Naive thymus-derived CD4-positive, alpha-beta T cell (primary cell): Measurements from ENCODE around the gene PRM3. TPM values are rescaled to one million over a fixed set of nuclear protein-coding genes. Genes with fewer than 3 reads are reported as not detected.

Source experiments
- ATAC-seq: fragments of 150-1000 bp; cut with Tn5 transposase; 2 replicates; pipeline ENCODE4 v1.10.0; 2021; ENCODE audit warnings: mild to moderate bottlenecking, moderate library complexity
- CTCF ChIA-PET: fragments of 350-600 bp; sonication (Branson Sonifier 250); formaldehyde crosslinking; loops from one replicate; lab custom pipeline; 2021; ENCODE audit warnings: antibody characterized with exemption; lab: Charles Lee
- POLR2A ChIA-PET: fragments of 350-600 bp; sonication (Branson Sonifier 250); formaldehyde crosslinking; loops from one replicate; lab custom pipeline; 2021; ENCODE audit warnings: antibody characterized with exemption, inconsistent platforms; lab: Charles Lee
- DNase-seq, 9 donors: peaks; one replicate each; pipeline versions ENCODE4 v3.0.0 to v3.0.0-alpha.2; 2020 to 2022; ENCODE audit warnings: mixed read lengths in 1 of 9
- H3K27ac ChIP-seq: one replicate; pipeline ENCODE4 v1.7.0; 2013; ENCODE audit warnings: mild to moderate bottlenecking, low read depth, low read length, moderate library complexity
- H3K27me3 ChIP-seq, 2 donors: one replicate each; pipeline ENCODE4 v1.7.0; 2013; ENCODE audit warnings: low read length in 2 of 2, mild to moderate bottlenecking in 2 of 2, moderate library complexity in 2 of 2; ENCODE audit not compliant: control insufficient read depth in 2 of 2, insufficient read depth in 2 of 2
- H3K36me3 ChIP-seq, 3 experiments: 1 replicate in 2 of 3; 2 replicates in 1 of 3; pipeline ENCODE4 v1.7.0; 2013; ENCODE audit warnings: low read length in 3 of 3, mild to moderate bottlenecking in 3 of 3, moderate library complexity in 1 of 3; ENCODE audit not compliant: insufficient read depth in 3 of 3, control insufficient read depth in 2 of 3
- H3K4me1 ChIP-seq, 2 donors: one replicate each; pipeline ENCODE4 v1.7.0; 2013; ENCODE audit warnings: low read length in 2 of 2, mild to moderate bottlenecking in 2 of 2, moderate library complexity in 1 of 2; ENCODE audit not compliant: control insufficient read depth in 2 of 2, insufficient read depth in 2 of 2
- H3K4me3 ChIP-seq: 2 replicates; pipeline ENCODE4 v1.7.0; 2013; ENCODE audit warnings: mild to moderate bottlenecking, low read length
- H3K9me3 ChIP-seq, 3 experiments: 1 replicate in 2 of 3; 2 replicates in 1 of 3; pipeline ENCODE4 v1.7.0; 2013; ENCODE audit warnings: low read length in 3 of 3; ENCODE audit not compliant: control insufficient read depth in 2 of 3
- H3K27ac Mint-ChIP-seq, 9 donors: one replicate each; pipeline ENCODE4 v1.8.0; 2020 to 2022; ENCODE audit warnings: mixed read lengths in 9 of 9, mild to moderate bottlenecking in 8 of 9, moderate library complexity in 5 of 9, inconsistent platforms in 2 of 9
- H3K27me3 Mint-ChIP-seq, 5 donors: one replicate each; pipeline ENCODE4 v1.8.0; 2021 to 2022; ENCODE audit warnings: mixed read lengths in 5 of 5, mild to moderate bottlenecking in 1 of 5
- H3K36me3 Mint-ChIP-seq, 5 donors: one replicate each; pipeline ENCODE4 v1.8.0; 2020 to 2022; ENCODE audit warnings: mixed read lengths in 5 of 5, mild to moderate bottlenecking in 3 of 5, inconsistent platforms in 1 of 5
- H3K4me1 Mint-ChIP-seq, 7 donors: one replicate each; pipeline ENCODE4 v1.8.0; 2020 to 2022; ENCODE audit warnings: mixed read lengths in 7 of 7, mild to moderate bottlenecking in 3 of 7, inconsistent platforms in 1 of 7
- H3K4me3 Mint-ChIP-seq, 10 donors: one replicate each; pipeline ENCODE4 v1.8.0; 2020 to 2022; ENCODE audit warnings: mild to moderate bottlenecking in 10 of 10, mixed read lengths in 10 of 10, moderate library complexity in 6 of 10, inconsistent platforms in 2 of 10
- H3K9me3 Mint-ChIP-seq, 11 donors: one replicate each; pipeline ENCODE4 v1.8.0; 2020 to 2022; ENCODE audit warnings: mixed read lengths in 11 of 11, mild to moderate bottlenecking in 4 of 11, inconsistent platforms in 1 of 11, moderate library complexity in 1 of 11
- intact Hi-C, 2 donors: fragments of 100-400 bp; cut with micrococcal nuclease; formaldehyde crosslinking; loops; one replicate each; pipeline ENCODE4 v1.15.1; 2023
- polyA plus RNA-seq, 2 donors: library from polyadenylated mRNA; unstranded; fragments of 300-500 nt; fragmentation: Illumina TruSeq; gene quantifications; one replicate each; pipeline ENCODE4 v1.2.3, GENCODE V29; 2021
- total RNA-seq, 6 experiments: library from RNA in 5 of 6; stranded (reverse) in 5 of 6; gene quantifications; 1 replicate in 5 of 6; 2 replicates in 1 of 6; pipeline ENCODE4 v1.2.3 and lab custom pipeline; 2021 to 2026

The PRM3 gene
- total and polyA plus RNA-seq, 7 experiments from 2014 or later: not detected

GRCh38 chr16:11256661-11257130, 16.7 kb downstream of the PRM3 start:
- H3K4me1 ChIP-seq: peaks cover 45 to 46% of the 10 kb centered on the region in 2 donors
- peaks cover 0 to 2% (median 0%) of the 10 kb centered on the region in 11 donors for H3K9me3 Mint-ChIP-seq
- H3K27me3 ChIP-seq: no peaks in the 10 kb centered on the region
- H3K36me3 Mint-ChIP-seq: peaks cover 0 to 33% (median 4%) of the 10 kb centered on the region in 5 donors
- ATAC-seq: no peak
- peaks cover 0 to 4% (median 0%) of the 10 kb centered on the region in 5 donors for H3K27me3 Mint-ChIP-seq
- peak overlapping the region; percentile 88 to 97 (median 96) for H3K27ac Mint-ChIP-seq
- H3K9me3 ChIP-seq: no peaks in the 10 kb centered on the region
- H3K4me3 Mint-ChIP-seq: peak overlapping the region; percentile 91 to 98 (median 94)
- peaks cover 17 to 60% (median 56%) of the 10 kb centered on the region in 7 donors for H3K4me1 Mint-ChIP-seq
- DNase-seq: peak in 2 of 9 donors; percentile 12 to 68
- ChIA-PET POLR2A (interaction anchor here (0.9 to 8.2 kb wide), 32 partner anchors 8 to 411 kb away, joined by 3 to 244 read pairs (median 6); partner anchors contain the start of genes CLEC16A and TNP2), CTCF (interaction anchor here (0.6 to 6.0 kb wide), 13 partner anchors 21 to 293 kb away, joined by 3 to 31 read pairs (median 5); no protein-coding TSS in a partner anchor)
- H3K4me3 ChIP-seq: peak overlapping the region; percentile 85
- intact Hi-C loops: loop anchor here (1.0 to 10.0 kb wide), 17 partner anchors 41 to 1546 kb away; partner anchors contain the start of genes ZC3H7A (in 2 of the 2), CPPED1 (in 1 of the 2), DEXI (in 1 of the 2) and GSPT1 (in 1 of the 2)
- H3K36me3 ChIP-seq: peaks cover 0 to 8% (median 6%) of the 10 kb centered on the region in 3 experiments
- H3K27ac ChIP-seq: peak overlapping the region; percentile 97

DNA sequence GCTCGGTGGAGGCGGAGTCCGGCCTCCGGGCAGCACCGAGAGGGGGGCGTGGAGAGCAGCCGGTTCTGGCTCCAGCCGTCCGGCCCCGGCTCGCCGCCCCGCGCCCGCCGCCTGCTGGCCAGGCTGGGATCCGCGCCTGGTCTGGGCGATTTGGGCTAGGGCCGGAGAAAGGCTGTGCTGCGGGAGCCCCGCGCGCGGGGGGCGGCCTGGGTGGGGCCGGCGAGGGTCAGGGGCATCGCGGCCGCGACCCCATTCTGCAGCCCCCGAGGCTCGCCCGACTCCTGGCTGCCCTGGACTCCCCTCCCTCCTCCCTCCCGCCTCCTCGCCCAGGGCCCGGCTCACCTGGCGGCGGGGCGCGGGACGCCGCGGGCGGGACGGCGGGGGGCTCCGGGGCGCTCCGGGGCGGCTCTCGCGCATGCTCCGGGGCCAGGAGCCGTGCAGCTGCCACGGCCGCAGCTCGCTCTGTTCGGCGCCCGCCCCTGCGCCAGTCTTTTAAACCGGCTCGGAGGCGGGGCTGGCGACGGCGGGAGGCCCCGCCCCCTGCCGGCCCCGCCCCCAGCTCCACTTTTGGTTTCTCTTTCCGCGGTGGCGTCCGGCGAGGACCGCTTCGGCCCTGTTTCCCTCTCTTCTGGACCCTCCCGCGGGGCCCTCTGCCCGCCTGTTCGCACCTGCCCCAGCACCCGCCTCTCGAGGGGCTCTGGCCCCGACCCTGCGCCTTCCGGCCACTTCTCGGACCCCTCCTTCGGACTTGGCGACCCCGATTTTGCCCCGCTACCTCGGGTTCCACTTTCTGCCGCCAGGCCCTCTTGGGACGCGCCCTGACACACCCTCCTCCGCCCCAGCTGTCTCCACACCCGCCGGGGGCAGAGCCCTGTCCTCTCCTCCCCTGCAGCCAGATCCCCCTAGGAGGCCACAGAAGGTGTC, 17.4 kb downstream of the PRM3 start, which contains the start of gene SOCS1:
TSS of gene SOCS1 (minus strand) at position 468 of the 924 bp plus-strand sequence. CDS start 726 bp downstream, outside the sequence.
- Histone ChIP-seq H3K27ac (peak within 1 kb of the TSS; percentile 97), H3K4me3 (peak within 1 kb of the TSS; percentile 85), H3K9me3 (no peaks in the 10 kb centered on the region), H3K36me3 (peaks cover 0 to 8% (median 6%) of the 10 kb centered on the region in 3 experiments), H3K27me3 (no peaks in the 10 kb centered on the region), H3K4me1 (peaks cover 48 to 52% of the 10 kb centered on the region in 2 donors)
- ATAC-seq: peak; percentile 82
- Mint-ChIP-seq H3K4me1 (peaks cover 19 to 64% (median 59%) of the 10 kb centered on the region in 7 donors), H3K27me3 (peaks cover 0 to 4% (median 0%) of the 10 kb centered on the region in 5 donors), H3K9me3 (peaks cover 0 to 2% (median 0%) of the 10 kb centered on the region in 11 donors), H3K36me3 (peaks cover 0 to 37% (median 4%) of the 10 kb centered on the region in 5 donors), H3K4me3 (peak within 1 kb of the TSS; percentile 91 to 98 (median 94)), H3K27ac (peak within 1 kb of the TSS; percentile 88 to 97 (median 96))
- CTCF ChIA-PET: interaction anchor here (0.6 to 6.0 kb wide), 19 partner anchors 20 to 294 kb away, joined by 3 to 31 read pairs (median 5); no protein-coding TSS in a partner anchor
- peak; percentile 76 to 97 (median 87) for DNase-seq
- intact Hi-C loops: loop anchor here (1.0 to 10.0 kb wide), 21 partner anchors 23 to 1546 kb away; partner anchors contain the start of genes ZC3H7A (in 2 of the 2), CPPED1 (in 1 of the 2), DEXI (in 1 of the 2) and GSPT1 (in 1 of the 2)
- POLR2A ChIA-PET: interaction anchor here (0.6 to 8.2 kb wide), 43 partner anchors 8 to 542 kb away, joined by 3 to 244 read pairs (median 5); partner anchors contain the start of genes CLEC16A, DEXI and TNP2

- peaks cover 0 to 8% (median 6%) of the 10 kb centered on the region in 3 experiments for H3K36me3 ChIP-seq
- H3K27ac ChIP-seq: peak overlapping the region; percentile 97
- H3K27me3 Mint-ChIP-seq: peaks cover 0 to 2% (median 0%) of the 10 kb centered on the region in 5 donors
- peak; percentile 36 for ATAC-seq
- peak overlapping the region; percentile 85 for H3K4me3 ChIP-seq
- H3K27me3 ChIP-seq: no peaks in the 10 kb centered on the region
- ChIA-PET CTCF (interaction anchor here (0.7 to 6.0 kb wide), 17 partner anchors 9 to 313 kb away, joined by 3 to 31 read pairs (median 4); partner anchors contain the start of gene DEXI), POLR2A (interaction anchor here (0.6 to 8.2 kb wide), 38 partner anchors 9 to 542 kb away, joined by 3 to 244 read pairs (median 6); partner anchors contain the start of genes CLEC16A, DEXI and TNP2)
- H3K36me3 Mint-ChIP-seq: peaks cover 0 to 42% (median 4%) of the 10 kb centered on the region in 5 donors
- H3K27ac Mint-ChIP-seq: peak overlapping the region; percentile 59 to 84 (median 80)
- H3K4me1 ChIP-seq: peaks cover 48 to 52% of the 10 kb centered on the region in 2 donors
- intact Hi-C loops: loop anchor here (1.0 to 10.0 kb wide), 15 partner anchors 22 to 1547 kb away; partner anchors contain the start of genes CPPED1 (in 1 of the 2), GSPT1 (in 1 of the 2), LITAF (in 1 of the 2) and NUBP1 (in 1 of the 2)
- peak overlapping the region; percentile 68 to 91 (median 86) for H3K4me3 Mint-ChIP-seq
- H3K4me1 Mint-ChIP-seq: peaks cover 24 to 67% (median 63%) of the 10 kb centered on the region in 7 donors
- DNase-seq: peak in 8 of 9 donors; percentile 63 to 87 (median 80)
- peaks cover 0 to 2% (median 0%) of the 10 kb centered on the region in 11 donors for H3K9me3 Mint-ChIP-seq
- no peaks in the 10 kb centered on the region for H3K9me3 ChIP-seq
Measured at GRCh38 chr16:11254913-11255736, 18.3 kb downstream of the PRM3 start.

DNA sequence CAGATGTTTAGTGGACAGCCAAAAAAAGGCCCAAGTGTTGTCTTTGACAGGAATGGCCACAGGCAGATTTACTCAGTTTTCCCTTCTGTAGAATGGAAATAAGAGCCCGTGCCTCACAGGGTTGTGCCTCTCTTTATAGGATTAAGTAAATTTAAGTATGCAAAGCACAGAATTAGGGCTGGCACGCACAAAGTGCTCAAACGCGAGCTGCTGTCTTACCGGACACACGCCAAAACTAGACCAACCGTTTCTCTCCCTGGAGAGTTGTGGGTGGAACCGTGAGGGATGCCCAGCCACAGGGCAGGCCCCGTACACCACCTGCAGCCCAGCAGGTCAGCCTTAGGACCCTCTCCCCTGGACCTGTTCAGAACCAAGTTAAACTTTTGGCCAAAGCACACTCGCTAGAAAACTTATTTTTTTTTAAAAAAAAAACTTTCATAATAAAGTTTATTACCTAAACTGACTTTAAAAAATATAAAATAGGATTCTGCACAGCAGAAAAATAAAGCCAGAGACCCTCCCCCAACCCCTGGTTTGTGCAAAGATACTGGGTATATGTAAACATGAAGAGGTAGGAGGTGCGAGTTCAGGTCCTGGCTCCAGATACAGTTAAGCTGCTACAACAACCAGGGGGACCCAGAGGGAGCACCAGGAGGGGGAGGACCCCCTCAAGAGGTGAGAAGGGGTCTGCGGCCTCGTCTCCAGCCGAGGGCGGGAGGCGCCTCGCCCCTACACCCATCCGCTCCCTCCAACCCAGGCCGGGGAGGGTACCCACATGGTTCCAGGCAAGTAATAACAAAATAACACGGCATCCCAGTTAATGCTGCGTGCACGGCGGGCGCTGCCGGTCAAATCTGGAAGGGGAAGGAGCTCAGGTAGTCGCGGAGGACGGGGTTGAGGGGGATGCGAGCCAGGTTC, 19.2 kb downstream of the PRM3 start:
- Mint-ChIP-seq H3K4me3 (peak overlapping the region; percentile 68 to 94 (median 88)), H3K36me3 (peaks cover 0 to 42% (median 4%) of the 10 kb centered on the region in 5 donors), H3K4me1 (peaks cover 24 to 59% (median 54%) of the 10 kb centered on the region in 7 donors), H3K9me3 (peaks cover 0 to 2% (median 0%) of the 10 kb centered on the region in 11 donors), H3K27ac (peak overlapping the region; percentile 60 to 95 (median 81)), H3K27me3 (no peaks in the 10 kb centered on the region)
- ChIA-PET POLR2A (interaction anchor here (0.6 to 8.2 kb wide), 22 partner anchors 10 to 543 kb away, joined by 3 to 244 read pairs (median 6); partner anchors contain the start of gene CLEC16A), CTCF (interaction anchor here (0.7 to 6.0 kb wide), 15 partner anchors 9 to 312 kb away, joined by 3 to 31 read pairs (median 3); partner anchors contain the start of gene DEXI)
- ATAC-seq: no peak
- intact Hi-C loops: loop anchor here (2.0 to 10.0 kb wide), 6 partner anchors 159 to 831 kb away; partner anchors contain the start of genes LITAF (in 1 of the 2) and NUBP1 (in 1 of the 2)
- peaks cover 48 to 52% of the 10 kb centered on the region in 2 donors for H3K4me1 ChIP-seq
- no peaks in the 10 kb centered on the region for H3K27me3 ChIP-seq
- H3K9me3 ChIP-seq: no peaks in the 10 kb centered on the region
- peaks cover 0 to 8% (median 6%) of the 10 kb centered on the region in 3 experiments for H3K36me3 ChIP-seq
- H3K4me3 ChIP-seq: peak overlapping the region; percentile 85
- peak overlapping the region; percentile 97 for H3K27ac ChIP-seq
- DNase-seq: peak in 1 of 9 donors; percentile 23
